GM21576 (cell line): Measurements from ENCODE around the gene ZFPM1.
A peak's percentile ranks its signal among the peaks of the same experiment; 100 is the strongest.
"Not testable (repeated sequence)": the region's sequence is repeated elsewhere in the genome, so short reads cannot be mapped to it uniquely, and the experiment has no call there.

Source experiments
- ATAC-seq: cut with Tn5 transposase; IDR thresholded peaks from one replicate; pipeline ENCODE4 v1.9.1; 2021; ENCODE audit warnings: mild to moderate bottlenecking, moderate library complexity; ENCODE audit not compliant: unreplicated experiment

The ZFPM1 gene

GRCh38 chr16:88478889-88479792 is 26.1 kb downstream of the ZFPM1 start:
- no peak for ATAC-seq

- ATAC-seq, result peak; percentile 49
Observed at GRCh38 chr16:88479793-88480760, 27.0 kb downstream of the ZFPM1 start.

- ATAC-seq, result no peak
Observed at GRCh38 chr16:88480829-88481228, 27.7 kb downstream of the ZFPM1 start.

GRCh38 chr16:88481851-88482250 is 28.8 kb downstream of the ZFPM1 start:
- ATAC-seq, result no peak

- ATAC-seq, result no peak
Observed at GRCh38 chr16:88482630-88483391, 29.7 kb downstream of the ZFPM1 start.

GRCh38 chr16:88483392-88483641 is 30.2 kb downstream of the ZFPM1 start:
- no peak for ATAC-seq

GRCh38 chr16:88484505-88485365 is 31.7 kb downstream of the ZFPM1 start:
- no peak for ATAC-seq

GRCh38 chr16:88485366-88485741 is 32.3 kb downstream of the ZFPM1 start:
- ATAC-seq, result not testable (repeated sequence)

- ATAC-seq, result no peak
Observed at GRCh38 chr16:88486398-88487123, 33.5 kb downstream of the ZFPM1 start.

- no peak for ATAC-seq
Observed at GRCh38 chr16:88487124-88487432, 34.0 kb downstream of the ZFPM1 start.

GRCh38 chr16:88487920-88488851 is 35.1 kb downstream of the ZFPM1 start:
- ATAC-seq, result no peak

GRCh38 chr16:88489163-88489741 is 36.2 kb downstream of the ZFPM1 start:
- no peak for ATAC-seq

GRCh38 chr16:88491001-88491559 is 38.0 kb downstream of the ZFPM1 start:
- no peak for ATAC-seq

- ATAC-seq, result no peak
Observed at GRCh38 chr16:88491560-88492310, 38.7 kb downstream of the ZFPM1 start.

GRCh38 chr16:88493879-88494278 is 40.8 kb downstream of the ZFPM1 start:
- no peak for ATAC-seq

GRCh38 chr16:88494335-88495154 is 41.5 kb downstream of the ZFPM1 start:
- ATAC-seq, result no peak
